HL-60 (cell line): ENCODE measurements around the gene PLEKHA8.

Experiments
- DNase-seq, 2 experiments: peaks; one replicate each; pipeline ENCODE4 v3.0.0-alpha.2; 2010 to 2020; ENCODE audit warnings: low read depth in 1 of 2, low spot score in 1 of 2
- H3K27ac ChIP-seq: fragments of 250-450 bp; sonication (Bioruptor Pico); replicated peaks from 2 replicates; pipeline ENCODE4 v1.5.1; 2020; ENCODE audit warnings: mild to moderate bottlenecking, moderate library complexity
- H3K27me3 ChIP-seq: fragments of 250-450 bp; sonication (Bioruptor Pico); 2 replicates; pipeline ENCODE4 v1.5.1; 2021; ENCODE audit warnings: mild to moderate bottlenecking, moderate library complexity; ENCODE audit not compliant: insufficient read depth, poor library complexity, severe bottlenecking
- H3K4me3 ChIP-seq: replicated peaks from 2 replicates; pipeline ENCODE4 v1.5.1; 2011; ENCODE audit warnings: mild to moderate bottlenecking, control low read depth, low read length; ENCODE audit not compliant: insufficient read depth
- GABPA ChIP-seq: IDR thresholded peaks from 2 replicates; pipeline ENCODE4 v1.6.1; 2012; ENCODE audit warnings: low read depth
- POLR2AphosphoS5 ChIP-seq: IDR thresholded peaks from 2 replicates; pipeline ENCODE4 v1.6.1; 2012; ENCODE audit warnings: low read depth
- SPI1 ChIP-seq: IDR thresholded peaks from 2 replicates; pipeline ENCODE4 v1.6.1; 2012; ENCODE audit warnings: low read depth, mild to moderate bottlenecking, borderline replicate concordance
- TF ChIP-seq, protein P1 (sequence below): IDR thresholded peaks from 2 replicates; pipeline ENCODE4 v1.6.1; 2012; ENCODE audit warnings: low read depth; ENCODE audit not compliant: insufficient replicate concordance
- TF ChIP-seq, protein P2 (sequence below): IDR thresholded peaks from one replicate; pipeline ENCODE4 v1.5.1; 2011; ENCODE audit warnings: low read length, control low read depth, inconsistent platforms; ENCODE audit not compliant: insufficient read depth

The PLEKHA8 gene

DNA sequence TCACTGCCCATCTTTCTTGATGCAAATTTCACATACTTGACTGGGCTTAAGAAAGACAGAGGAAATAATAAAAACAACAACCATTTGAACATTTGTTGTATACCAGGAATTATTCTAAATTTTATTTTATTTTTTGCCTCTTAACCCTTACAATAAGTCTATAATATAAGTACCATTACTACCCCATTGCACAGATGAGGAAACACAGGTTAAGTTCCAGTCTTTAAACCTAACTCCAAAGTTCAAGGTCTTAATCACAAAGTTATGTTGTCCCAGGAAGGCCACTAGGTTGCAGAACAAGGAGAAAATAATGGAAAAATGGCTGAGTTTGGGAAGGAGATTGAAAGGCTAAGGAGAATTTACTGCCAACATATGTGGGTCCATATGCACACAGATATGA is 5.2 kb upstream of the PLEKHA8 start:
- no peak overlapping the region for H3K4me3 ChIP-seq
- no peak for DNase-seq
- no peak overlapping the region for H3K27ac ChIP-seq
- TF ChIP-seq, protein P1, sequence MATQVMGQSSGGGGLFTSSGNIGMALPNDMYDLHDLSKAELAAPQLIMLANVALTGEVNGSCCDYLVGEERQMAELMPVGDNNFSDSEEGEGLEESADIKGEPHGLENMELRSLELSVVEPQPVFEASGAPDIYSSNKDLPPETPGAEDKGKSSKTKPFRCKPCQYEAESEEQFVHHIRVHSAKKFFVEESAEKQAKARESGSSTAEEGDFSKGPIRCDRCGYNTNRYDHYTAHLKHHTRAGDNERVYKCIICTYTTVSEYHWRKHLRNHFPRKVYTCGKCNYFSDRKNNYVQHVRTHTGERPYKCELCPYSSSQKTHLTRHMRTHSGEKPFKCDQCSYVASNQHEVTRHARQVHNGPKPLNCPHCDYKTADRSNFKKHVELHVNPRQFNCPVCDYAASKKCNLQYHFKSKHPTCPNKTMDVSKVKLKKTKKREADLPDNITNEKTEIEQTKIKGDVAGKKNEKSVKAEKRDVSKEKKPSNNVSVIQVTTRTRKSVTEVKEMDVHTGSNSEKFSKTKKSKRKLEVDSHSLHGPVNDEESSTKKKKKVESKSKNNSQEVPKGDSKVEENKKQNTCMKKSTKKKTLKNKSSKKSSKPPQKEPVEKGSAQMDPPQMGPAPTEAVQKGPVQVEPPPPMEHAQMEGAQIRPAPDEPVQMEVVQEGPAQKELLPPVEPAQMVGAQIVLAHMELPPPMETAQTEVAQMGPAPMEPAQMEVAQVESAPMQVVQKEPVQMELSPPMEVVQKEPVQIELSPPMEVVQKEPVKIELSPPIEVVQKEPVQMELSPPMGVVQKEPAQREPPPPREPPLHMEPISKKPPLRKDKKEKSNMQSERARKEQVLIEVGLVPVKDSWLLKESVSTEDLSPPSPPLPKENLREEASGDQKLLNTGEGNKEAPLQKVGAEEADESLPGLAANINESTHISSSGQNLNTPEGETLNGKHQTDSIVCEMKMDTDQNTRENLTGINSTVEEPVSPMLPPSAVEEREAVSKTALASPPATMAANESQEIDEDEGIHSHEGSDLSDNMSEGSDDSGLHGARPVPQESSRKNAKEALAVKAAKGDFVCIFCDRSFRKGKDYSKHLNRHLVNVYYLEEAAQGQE = no peak
- TF ChIP-seq SPI1 = no peak
- TF ChIP-seq, protein P2, sequence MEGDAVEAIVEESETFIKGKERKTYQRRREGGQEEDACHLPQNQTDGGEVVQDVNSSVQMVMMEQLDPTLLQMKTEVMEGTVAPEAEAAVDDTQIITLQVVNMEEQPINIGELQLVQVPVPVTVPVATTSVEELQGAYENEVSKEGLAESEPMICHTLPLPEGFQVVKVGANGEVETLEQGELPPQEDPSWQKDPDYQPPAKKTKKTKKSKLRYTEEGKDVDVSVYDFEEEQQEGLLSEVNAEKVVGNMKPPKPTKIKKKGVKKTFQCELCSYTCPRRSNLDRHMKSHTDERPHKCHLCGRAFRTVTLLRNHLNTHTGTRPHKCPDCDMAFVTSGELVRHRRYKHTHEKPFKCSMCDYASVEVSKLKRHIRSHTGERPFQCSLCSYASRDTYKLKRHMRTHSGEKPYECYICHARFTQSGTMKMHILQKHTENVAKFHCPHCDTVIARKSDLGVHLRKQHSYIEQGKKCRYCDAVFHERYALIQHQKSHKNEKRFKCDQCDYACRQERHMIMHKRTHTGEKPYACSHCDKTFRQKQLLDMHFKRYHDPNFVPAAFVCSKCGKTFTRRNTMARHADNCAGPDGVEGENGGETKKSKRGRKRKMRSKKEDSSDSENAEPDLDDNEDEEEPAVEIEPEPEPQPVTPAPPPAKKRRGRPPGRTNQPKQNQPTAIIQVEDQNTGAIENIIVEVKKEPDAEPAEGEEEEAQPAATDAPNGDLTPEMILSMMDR = no peak
- TF ChIP-seq GABPA = no peak
- no peak for TF ChIP-seq POLR2AphosphoS5
- H3K27me3 ChIP-seq = no peaks in the 10 kb centered on the region

DNA sequence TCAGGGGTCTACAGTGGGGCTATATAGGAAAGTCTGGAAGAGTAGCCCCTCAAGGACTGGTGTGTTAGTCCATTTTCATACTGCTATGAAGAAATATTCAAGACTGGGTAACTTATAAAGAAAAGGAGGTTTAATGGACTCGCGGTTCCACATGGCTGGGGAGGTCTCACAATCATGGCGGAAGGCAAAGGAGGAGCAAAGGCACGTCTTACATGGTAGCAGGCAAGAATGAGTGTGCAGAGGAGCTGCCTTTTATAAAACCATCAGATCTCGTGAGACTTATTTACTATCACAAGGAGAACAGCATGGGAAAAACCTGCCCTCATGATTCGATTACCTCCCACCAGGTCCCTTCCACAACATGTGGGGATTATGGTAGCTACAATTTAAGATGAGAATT is 4.7 kb upstream of the PLEKHA8 start:
- DNase-seq = no peak
- H3K27me3 ChIP-seq = no peaks in the 10 kb centered on the region
- TF ChIP-seq, protein P1 = no peak
- TF ChIP-seq, protein P2 = no peak
- no peak for TF ChIP-seq GABPA
- TF ChIP-seq SPI1 = no peak
- no peak for TF ChIP-seq POLR2AphosphoS5
- H3K4me3 ChIP-seq = no peak overlapping the region
- H3K27ac ChIP-seq = no peak overlapping the region

DNA sequence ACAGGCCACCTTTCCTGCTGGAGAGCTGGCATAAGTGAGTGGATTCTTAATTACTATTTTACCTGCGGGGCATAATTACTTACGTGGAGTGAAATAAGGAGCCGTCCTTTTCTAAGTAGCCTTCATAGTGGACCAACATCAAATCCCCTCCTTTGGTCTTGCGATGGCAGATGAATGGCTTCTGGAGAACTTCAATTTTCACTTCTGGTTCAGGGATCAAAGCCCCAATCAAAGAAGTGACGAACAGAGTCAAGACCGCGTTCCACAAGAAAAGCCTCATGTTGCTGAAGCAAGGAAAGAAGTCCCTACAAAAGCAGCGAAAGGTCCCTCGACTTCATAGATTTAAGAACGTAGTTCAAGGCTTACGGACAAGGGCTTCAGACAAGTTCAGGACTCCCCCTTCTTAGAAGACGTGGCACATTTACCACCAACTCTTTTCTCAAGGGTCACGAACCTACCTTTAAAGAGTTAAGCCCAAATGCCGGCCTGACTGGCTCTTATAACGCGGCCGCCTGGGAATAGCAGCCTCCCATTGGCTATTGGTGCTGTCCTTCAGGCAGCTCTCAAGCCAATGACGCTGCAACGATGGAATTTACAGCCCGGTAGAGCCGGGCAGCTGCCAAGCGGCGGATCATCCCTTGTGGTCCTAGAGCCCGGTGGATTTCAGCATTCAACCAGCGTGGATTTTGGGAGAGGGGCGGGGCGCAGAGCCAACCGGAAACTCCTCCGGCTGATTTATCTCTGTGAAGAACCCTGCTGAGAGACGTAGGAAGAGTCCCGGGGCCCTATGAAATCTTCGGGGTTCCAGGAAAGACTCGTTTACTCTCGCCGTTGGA is 1.8 kb upstream of the PLEKHA8 start, which contains the start of gene FKBP14:
TSS of gene FKBP14 (minus strand) at position 474 of the 836 bp plus-strand sequence. CDS start at position 280, 194 bp downstream.
- TF ChIP-seq POLR2AphosphoS5 = peak; percentile 73
- TF ChIP-seq, protein P2 = no peak
- Histone ChIP-seq H3K27me3 (no peaks in the 10 kb centered on the region), H3K27ac (peak within 1 kb of the TSS; percentile 75), H3K4me3 (peak within 1 kb of the TSS; percentile 94)
- DNase-seq = peak; percentile 99
